NCI-H2081 (cell line): ENCODE results near the gene BAK1.
"Not testable (repeated sequence)": the region's sequence is repeated elsewhere in the genome, so short reads cannot be mapped to it uniquely, and the experiment has no call there.

Experiments
- DNase-seq, 2 experiments: peaks; one replicate each; lab custom pipeline; 2025; lab: John Stamatoyannopoulos, UW

The BAK1 gene

GRCh38 chr6:33609019-33609418, 28.9 kb upstream of the BAK1 start:
- no peak for DNase-seq

DNA sequence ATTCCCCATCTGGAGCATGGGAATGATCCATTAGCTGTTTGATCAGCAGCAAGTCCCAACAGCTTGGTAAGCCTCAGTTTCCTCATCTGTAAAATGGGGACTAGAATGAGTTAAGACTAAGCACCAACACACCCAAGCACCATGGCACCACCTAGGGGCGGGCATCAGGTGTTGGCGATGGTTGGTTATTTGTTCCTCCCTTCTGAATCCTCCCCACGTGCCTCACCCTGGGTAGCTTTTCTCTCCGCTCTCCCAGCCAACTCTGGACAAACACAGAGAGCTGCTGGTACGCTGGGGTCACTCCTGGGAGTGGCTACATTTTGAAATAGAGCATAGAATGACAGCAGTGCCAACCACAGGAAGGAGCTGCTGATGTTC, 27.7 kb upstream of the BAK1 start:
- DNase-seq: peak in 1 of 2 experiments; percentile 16

DNA sequence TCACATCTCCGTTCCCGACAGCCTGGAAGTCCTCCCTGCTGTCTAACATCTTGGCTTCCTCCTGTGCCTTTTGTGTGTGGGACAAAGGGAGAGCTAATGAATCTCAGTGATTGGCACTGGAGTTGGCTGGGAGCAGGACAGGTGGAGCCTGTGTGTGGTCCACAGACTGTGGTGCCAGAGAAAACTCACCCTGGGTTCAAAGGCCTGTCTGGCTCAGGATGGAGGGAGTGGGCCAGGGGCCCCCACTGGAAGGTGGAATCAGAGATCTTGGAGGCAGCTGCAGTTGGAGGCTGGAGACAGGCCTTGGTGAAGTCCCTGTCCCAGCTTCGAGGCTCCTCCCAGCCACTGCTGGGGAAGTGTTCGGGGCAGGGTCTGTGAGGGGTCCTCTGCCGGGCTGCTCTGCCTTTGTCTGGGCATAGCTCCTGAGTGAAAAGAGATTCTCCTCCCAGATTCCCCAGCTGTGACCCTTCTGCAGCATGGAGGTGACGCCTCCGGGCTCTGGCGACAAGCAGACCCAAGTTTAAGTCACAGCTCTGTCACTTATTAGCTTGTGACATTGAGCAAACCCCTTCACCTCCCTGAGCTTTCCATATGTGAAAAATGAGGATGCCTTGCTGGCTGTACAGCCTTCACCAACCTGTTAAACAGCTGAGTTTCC, 27.2 kb upstream of the BAK1 start:
- DNase-seq: no peak

DNA sequence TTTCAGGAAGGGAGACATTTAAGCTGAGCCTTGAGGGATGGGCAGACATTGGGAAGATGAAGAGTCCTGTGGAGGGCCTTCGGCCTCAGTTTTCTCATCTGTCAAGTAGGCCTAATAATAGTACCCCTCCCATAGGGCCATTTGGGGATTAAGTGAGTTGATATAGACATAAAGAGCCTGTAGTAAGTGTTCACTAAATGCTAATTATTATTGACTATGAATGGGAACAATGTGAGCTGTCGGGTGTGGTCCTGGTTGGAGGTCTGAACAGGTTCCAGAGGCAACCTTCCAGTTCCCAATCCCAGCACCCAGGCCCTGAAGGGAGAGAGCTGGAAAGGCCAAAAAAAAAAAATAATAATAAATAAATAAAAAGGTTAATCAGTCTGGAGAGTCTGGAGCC, 26.6 kb upstream of the BAK1 start:
- DNase-seq: no peak

DNA sequence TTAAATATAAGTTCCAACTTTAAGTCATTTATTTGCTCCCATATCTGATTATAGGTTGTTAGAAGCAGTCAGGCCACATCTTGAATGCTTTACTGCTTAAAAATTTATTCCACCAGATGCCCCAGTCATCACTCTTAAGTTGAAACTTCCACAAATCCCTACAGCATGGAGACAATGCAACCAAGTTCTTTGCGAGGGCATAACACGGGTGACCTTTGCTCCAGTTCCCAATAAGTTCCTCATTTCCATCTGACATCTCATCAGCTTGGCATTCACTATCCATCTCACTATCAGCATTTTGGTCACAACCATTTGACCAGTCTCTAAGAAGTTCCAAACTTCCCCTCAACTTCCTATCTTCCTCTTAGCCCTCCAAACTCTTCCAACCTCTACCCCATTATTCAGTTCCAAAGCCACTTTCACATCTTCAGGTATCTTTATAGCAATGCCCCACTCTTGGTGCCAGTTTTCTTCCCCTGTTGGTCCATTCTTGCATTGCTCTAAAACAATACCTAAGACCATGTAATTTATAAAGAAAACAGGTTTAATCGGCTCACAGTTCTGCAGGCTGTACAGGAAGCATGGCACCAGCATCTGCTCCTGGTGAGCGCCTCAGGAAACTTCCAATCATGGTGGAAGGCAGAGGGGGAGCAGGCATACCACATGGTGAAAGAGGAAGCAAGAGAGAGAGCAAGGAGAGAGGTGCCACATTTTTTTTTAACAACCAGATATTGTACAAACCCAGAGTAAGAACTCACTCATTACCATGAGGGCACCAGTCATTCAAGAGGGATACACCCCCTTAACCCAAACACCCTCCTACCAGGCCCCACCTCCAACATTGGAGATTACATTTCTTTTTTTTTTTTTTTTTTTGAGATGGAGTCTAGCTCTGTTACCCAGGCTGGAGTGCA, 25.1 kb upstream of the BAK1 start:
- no peak for DNase-seq

- DNase-seq: no peak
These were observed 22.1 kb upstream of the BAK1 start for GRCh38 chr6:33602180-33602579.

GRCh38 chr6:33600761-33601160, 20.7 kb upstream of the BAK1 start:
- no peak for DNase-seq

DNA sequence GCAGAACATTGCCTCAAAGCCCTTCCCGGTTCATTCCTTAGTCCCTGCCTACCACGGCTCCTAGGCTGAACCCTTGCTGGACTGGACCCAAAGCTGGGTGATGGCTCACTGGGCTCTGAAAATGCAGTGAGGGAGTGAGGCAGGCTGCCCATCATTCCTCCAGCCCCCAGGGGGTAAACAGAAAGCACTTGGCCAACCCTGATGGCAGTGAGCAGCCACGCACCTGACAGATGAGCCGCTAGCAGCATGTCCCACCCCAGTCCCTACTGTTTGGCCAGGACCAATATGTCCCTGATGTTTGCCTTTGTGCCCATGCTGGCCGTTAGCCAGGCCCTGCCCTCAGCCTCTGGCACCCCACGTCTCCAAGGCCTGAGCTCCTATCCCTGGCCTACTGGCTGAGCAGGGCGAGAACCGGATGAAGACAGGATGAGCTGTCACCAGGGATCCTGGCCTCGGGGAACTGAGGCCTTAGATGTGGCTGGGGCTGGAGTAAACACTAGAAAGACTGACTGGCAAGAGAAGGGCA, 19.4 kb upstream of the BAK1 start:
- peak in 1 of 2 experiments; percentile 61 for DNase-seq

- no peak for DNase-seq
These were observed 17.7 kb upstream of the BAK1 start for GRCh38 chr6:33597551-33598322.

DNA sequence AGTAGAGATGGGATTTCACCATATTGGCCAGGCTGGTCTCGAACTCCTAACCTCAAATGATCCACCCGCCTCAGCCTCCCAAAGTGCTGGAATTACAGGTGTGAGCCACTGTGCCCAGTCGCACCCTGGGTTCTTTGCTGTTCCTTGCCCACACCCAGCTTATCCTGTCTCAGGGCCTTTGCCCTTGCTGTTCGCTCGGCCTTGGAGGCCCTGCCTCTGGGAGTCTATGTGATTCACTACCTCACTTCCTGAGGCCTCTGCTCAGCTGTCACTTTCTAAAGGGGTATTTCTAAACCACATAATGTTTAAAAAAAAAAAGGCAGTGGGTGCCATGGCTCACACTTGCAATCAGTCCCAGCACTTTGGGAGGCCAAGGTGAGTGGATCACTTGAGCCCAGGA, 16.8 kb upstream of the BAK1 start:
- not testable (repeated sequence) for DNase-seq

DNA sequence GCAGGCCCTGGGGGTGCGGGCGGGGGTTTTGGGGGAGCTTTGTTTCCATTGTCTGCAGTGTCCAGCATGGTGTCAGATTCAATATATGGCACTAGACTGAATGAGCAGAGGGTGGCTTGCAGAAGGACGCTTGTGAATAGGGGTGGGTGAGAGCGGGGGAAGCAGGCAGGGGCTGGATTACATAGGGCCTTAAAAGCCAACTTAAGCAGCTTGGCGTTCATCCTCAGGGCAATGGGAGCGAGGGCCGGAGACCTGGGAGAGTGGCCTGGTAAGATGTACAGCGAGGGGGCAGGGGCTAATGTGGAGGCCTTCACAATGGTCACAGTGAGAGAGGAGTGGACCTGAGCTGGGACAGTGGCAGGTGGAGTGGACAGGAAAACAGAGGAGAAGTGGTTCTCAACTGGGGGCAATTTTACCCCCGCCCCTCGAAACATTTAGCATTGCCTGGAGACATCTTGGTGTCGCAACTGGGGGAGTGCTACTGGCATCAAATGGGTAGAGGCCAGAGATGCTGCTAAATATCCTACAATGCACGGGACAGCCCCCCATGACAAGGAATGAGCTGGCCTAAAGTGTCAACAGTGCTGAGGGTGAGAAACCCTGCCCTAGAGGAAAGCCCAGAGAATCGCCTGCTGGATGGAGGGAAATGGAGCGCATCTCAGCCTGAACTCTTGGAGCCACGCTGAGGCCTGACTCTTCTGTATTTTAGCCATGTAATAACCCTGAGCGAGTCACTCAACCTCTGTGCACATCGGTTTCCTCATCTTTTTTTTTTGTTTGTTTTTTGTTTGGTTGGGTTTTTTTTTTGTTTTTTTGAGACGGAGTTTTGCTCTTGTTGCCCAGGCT, 15.1 kb upstream of the BAK1 start:
- no peak for DNase-seq

DNA sequence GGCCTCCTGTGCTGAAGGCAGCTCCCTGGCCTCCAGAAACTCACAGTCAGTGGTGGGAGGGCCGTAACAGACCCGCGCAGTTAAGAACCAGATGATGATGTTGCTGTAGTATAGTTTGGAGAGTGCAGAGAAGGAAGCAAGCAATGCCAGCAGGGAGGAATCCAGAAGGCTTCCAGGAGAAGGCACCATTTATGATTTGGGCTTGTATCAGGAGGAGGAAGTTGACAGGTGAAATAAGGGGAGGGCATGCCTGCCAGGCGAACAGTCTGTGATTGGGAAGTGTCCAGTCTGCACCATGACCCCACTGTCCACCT, 13.3 kb upstream of the BAK1 start:
- no peak for DNase-seq

DNA sequence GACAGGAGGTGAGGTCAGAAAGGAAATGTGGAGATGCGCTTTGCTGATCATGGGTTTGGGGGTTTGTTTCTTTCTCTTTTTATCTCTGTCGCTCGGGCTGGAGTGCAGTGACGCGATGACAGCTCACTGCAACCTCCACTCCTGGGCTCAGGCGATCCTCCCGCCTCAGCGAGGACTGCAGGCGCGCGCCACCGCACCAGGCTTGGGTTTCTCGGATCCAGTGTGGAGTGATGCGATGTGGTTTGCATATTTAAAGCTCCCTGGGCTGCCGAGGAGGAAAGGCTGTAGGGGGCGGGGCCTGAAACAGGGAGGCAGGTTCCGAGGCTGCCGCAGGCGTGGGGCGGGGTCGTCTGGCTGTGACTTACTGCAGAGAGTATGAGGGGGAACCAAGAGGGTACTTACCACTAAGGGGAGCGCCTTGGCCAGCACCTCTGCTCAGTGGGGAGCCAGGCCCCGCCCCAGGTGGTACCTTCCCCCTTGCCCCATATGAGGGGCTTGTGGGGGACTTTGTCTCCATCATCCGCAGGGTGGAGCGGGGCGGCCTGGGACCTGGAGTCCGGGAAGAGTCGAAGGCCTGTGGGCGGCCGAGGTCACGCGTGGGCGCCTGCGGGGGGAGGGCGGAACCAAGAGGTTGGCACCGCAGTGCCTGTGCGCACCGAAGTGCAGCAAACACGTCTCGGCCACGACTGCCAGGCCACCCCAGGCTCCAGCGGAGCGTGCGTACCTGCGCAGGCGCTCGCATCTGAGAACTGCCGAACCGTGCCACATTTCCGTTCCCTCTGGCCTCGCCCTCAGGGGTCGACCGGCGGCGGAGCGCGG, 12.7 kb upstream of the BAK1 start:
- no peak for DNase-seq

DNA sequence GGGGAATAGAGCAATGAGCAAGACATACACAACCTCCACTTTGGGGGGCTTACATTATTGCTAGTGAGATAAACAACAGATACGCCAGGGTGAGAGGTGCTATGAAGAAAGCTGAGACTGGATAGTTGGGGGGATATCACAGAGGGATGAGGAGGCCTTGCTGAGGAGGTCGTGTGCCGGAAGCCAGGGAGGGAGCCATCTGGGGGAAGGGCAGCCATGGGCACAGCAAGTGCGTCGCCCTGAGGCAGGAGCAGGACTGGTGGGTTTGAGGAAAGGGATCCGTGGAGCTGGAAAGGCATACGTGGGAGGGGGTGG, 12.2 kb upstream of the BAK1 start:
- no peak for DNase-seq

GRCh38 chr6:33591424-33592032, 11.5 kb upstream of the BAK1 start:
- no peak for DNase-seq

GRCh38 chr6:33590531-33591198, 10.6 kb upstream of the BAK1 start:
- no peak for DNase-seq

GRCh38 chr6:33589731-33590530, 9.9 kb upstream of the BAK1 start:
- DNase-seq: peak; percentile 52 to 54

GRCh38 chr6:33589392-33589730, 9.3 kb upstream of the BAK1 start:
- DNase-seq: no peak

DNA sequence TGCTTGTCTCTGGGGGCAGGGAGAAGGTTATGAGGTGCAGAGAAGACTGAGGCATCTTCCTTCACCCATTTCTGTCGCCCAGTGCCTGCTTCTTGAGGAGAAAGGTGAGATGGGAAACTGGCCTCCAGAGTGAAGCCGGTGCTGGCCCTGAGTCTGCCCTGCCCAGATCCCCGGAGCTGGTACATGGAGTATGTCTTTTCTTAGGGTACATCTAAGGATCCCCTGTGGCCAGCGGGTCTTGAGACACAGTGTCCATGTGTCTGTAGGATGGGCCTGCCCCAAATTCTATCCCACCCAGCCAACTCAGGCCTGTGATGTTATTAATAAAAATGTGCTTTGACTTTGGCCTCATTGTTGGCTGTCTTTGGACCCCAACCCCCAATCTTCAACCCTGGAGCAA, 8.8 kb upstream of the BAK1 start:
- DNase-seq: no peak
